ENCODE measurements around the gene DNAI2. TPM values are rescaled to one million over a fixed set of nuclear protein-coding genes. Genes with fewer than 3 reads are reported as not detected.

DNAI2 gene
- total RNA-seq, 1 experiment from 2014 or later: 0.26 TPM

- H3K4me3 Mint-ChIP-seq: peak overlapping the region; percentile 58
- H3K27ac Mint-ChIP-seq: no peak overlapping the region
- no peak for DNase-seq (ENCODE audit: low spot score)
- peak; percentile 11 for ATAC-seq
- H3K27me3 Mint-ChIP-seq (ENCODE audit: low read depth): peaks cover 49% of the 10 kb centered on the region
- peaks cover 18% of the 10 kb centered on the region for H3K4me1 Mint-ChIP-seq
- H3K9me3 Mint-ChIP-seq: no peaks in the 10 kb centered on the region
- POLR2A ChIA-PET: no interaction called here
- H3K36me3 Mint-ChIP-seq: no peaks in the 10 kb centered on the region
- CTCF ChIA-PET: interaction anchor here (1.0 kb wide), 1 partner anchor 25 kb away, joined by 3 read pairs; no protein-coding TSS in a partner anchor
- TF ChIP-seq TCF7 (CRISPR knock-in tag; IDR thresholded peaks at IDR 0.05; ENCODE audit: low read depth): no peak
These were observed 52.5 kb downstream of the DNAI2 start for GRCh38 chr17:74326506-74326905.

- Mint-ChIP-seq H3K36me3 (no peaks in the 10 kb centered on the region), H3K9me3 (no peaks in the 10 kb centered on the region), H3K27me3 (ENCODE audit: low read depth) (peaks cover 39% of the 10 kb centered on the region)
These were observed 54.5 kb downstream of the DNAI2 start for GRCh38 chr17:74328487-74328886.

GRCh38 chr17:74329378-74329777, 55.3 kb downstream of the DNAI2 start:
- H3K9me3 Mint-ChIP-seq: peaks cover 4% of the 10 kb centered on the region; the same call in 1 of the 2 replicates
- 0 out of 2 replicates have a peak, but pooled peaks cover 1% of the 10 kb centered on the region for H3K36me3 Mint-ChIP-seq
- TF ChIP-seq HMGA2 (CRISPR knock-in tag; IDR thresholded peaks at IDR 0.05) (no peak), ERG (CRISPR knock-in tag; IDR thresholded peaks at IDR 0.05) (no peak), HMGXB4 (CRISPR knock-in tag; IDR thresholded peaks at IDR 0.05) (no peak), SMAD4 (CRISPR knock-in tag; IDR thresholded peaks at IDR 0.05) (no peak), OVOL2 (CRISPR knock-in tag; IDR thresholded peaks at IDR 0.05; ENCODE audit: borderline replicate concordance) (no peak), ZSCAN18 (CRISPR knock-in tag; IDR thresholded peaks at IDR 0.05) (no peak)
- ATAC-seq: no peak
- no peak overlapping the region for H3K4me3 Mint-ChIP-seq
- no peak for DNase-seq (ENCODE audit: low spot score)
- CTCF ChIA-PET: interaction anchor here (1.5 to 2.9 kb wide), 2 partner anchors 22 to 39 kb away, joined by 5 to 12 read pairs; no protein-coding TSS in a partner anchor
- peaks cover 33% of the 10 kb centered on the region for H3K27me3 Mint-ChIP-seq (ENCODE audit: low read depth)
- POLR2A ChIA-PET: no interaction called here
- no peak overlapping the region for H3K27ac Mint-ChIP-seq
- peaks cover 27% of the 10 kb centered on the region for H3K4me1 Mint-ChIP-seq

More at GRCh38 chr17:74328487-74328886, 54.5 kb downstream of the DNAI2 start:
- Mint-ChIP-seq H3K4me3 (no peak overlapping the region), H3K4me1 (peaks cover 27% of the 10 kb centered on the region), H3K27ac (peak overlapping the region; percentile 32; the same call in 1 of the 2 replicates)
- ATAC-seq (no peak), DNase-seq (ENCODE audit: low spot score) (no peak)
- TF ChIP-seq USF1 (CRISPR knock-in tag; IDR thresholded peaks at IDR 0.05) (no peak), CREM (CRISPR knock-in tag; IDR thresholded peaks at IDR 0.05) (no peak), MYBL2 (CRISPR knock-in tag; IDR thresholded peaks at IDR 0.05) (no peak), GABPB1 (CRISPR knock-in tag; IDR thresholded peaks at IDR 0.05) (no peak), E2F1 (CRISPR knock-in tag; IDR thresholded peaks at IDR 0.05) (no peak), ZNF671 (CRISPR knock-in tag; IDR thresholded peaks at IDR 0.05) (no peak), ZNF317 (CRISPR knock-in tag; IDR thresholded peaks at IDR 0.05; ENCODE audit: borderline replicate concordance, low read depth) (no peak), FOXP4 (CRISPR knock-in tag; IDR thresholded peaks at IDR 0.05) (no peak), NFE2L1 (CRISPR knock-in tag; IDR thresholded peaks at IDR 0.05) (no peak), NFATC4 (CRISPR knock-in tag; IDR thresholded peaks at IDR 0.05) (no peak)
- ChIA-PET POLR2A (no interaction called here), CTCF (interaction anchor here (1.5 to 2.9 kb wide), 2 partner anchors 23 to 40 kb away, joined by 5 to 12 read pairs; no protein-coding TSS in a partner anchor)

Measured in WTC11 (cell line).